ENCODE measurements around the gene OST4. TPM values are rescaled to one million over a fixed set of nuclear protein-coding genes. Genes with fewer than 3 reads are reported as not detected.

Gene OST4
- total RNA-seq, 1 donor from 2014 or later, result 215 TPM

GRCh38 chr2:27071990-27072830, 756 bp upstream of the OST4 start:
- Mint-ChIP-seq H3K27me3 (ENCODE audit: unreplicated experiment) (peaks cover 8% of the 10 kb centered on the region), H3K4me3 (ENCODE audit: unreplicated experiment) (peak overlapping the region; percentile 89), H3K4me1 (ENCODE audit: low read depth, unreplicated experiment) (peaks cover 31% of the 10 kb centered on the region), H3K27ac (ENCODE audit: unreplicated experiment) (peak overlapping the region; percentile 76), H3K36me3 (ENCODE audit: unreplicated experiment) (peaks cover 5% of the 10 kb centered on the region), H3K9me3 (ENCODE audit: unreplicated experiment) (peaks cover 12% of the 10 kb centered on the region)
- peak; percentile 62 for DNase-seq
- no peak for TF ChIP-seq CTCF (IDR thresholded peaks at IDR 0.05; ENCODE audit: partially characterized antibody, unreplicated experiment)

- Mint-ChIP-seq H3K36me3 (ENCODE audit: unreplicated experiment) (no peaks in the 10 kb centered on the region), H3K27me3 (ENCODE audit: unreplicated experiment) (peaks cover 8% of the 10 kb centered on the region), H3K4me3 (ENCODE audit: unreplicated experiment) (peak overlapping the region; percentile 97), H3K9me3 (ENCODE audit: unreplicated experiment) (peaks cover 14% of the 10 kb centered on the region), H3K27ac (ENCODE audit: unreplicated experiment) (peak overlapping the region; percentile 89), H3K4me1 (ENCODE audit: low read depth, unreplicated experiment) (peaks cover 22% of the 10 kb centered on the region)
- DNase-seq, result no peak
- no peak for TF ChIP-seq CTCF (IDR thresholded peaks at IDR 0.05; ENCODE audit: partially characterized antibody, unreplicated experiment)
Measured at GRCh38 chr2:27070653-27071276, 689 bp downstream of the OST4 start.

- Mint-ChIP-seq H3K4me1 (ENCODE audit: low read depth, unreplicated experiment) (peaks cover 26% of the 10 kb centered on the region), H3K4me3 (ENCODE audit: unreplicated experiment) (peak overlapping the region; percentile 97), H3K36me3 (ENCODE audit: unreplicated experiment) (no peaks in the 10 kb centered on the region), H3K9me3 (ENCODE audit: unreplicated experiment) (peaks cover 13% of the 10 kb centered on the region), H3K27me3 (ENCODE audit: unreplicated experiment) (peaks cover 7% of the 10 kb centered on the region), H3K27ac (ENCODE audit: unreplicated experiment) (no peak overlapping the region)
- no peak for DNase-seq
- no peak for TF ChIP-seq CTCF (IDR thresholded peaks at IDR 0.05; ENCODE audit: partially characterized antibody, unreplicated experiment)
Measured at GRCh38 chr2:27069961-27070618, 1.4 kb downstream of the OST4 start.

- no peak for TF ChIP-seq CTCF (IDR thresholded peaks at IDR 0.05; ENCODE audit: partially characterized antibody, unreplicated experiment)
- Mint-ChIP-seq H3K36me3 (ENCODE audit: unreplicated experiment) (no peaks in the 10 kb centered on the region), H3K9me3 (ENCODE audit: unreplicated experiment) (peaks cover 12% of the 10 kb centered on the region), H3K27ac (ENCODE audit: unreplicated experiment) (no peak overlapping the region), H3K27me3 (ENCODE audit: unreplicated experiment) (peaks cover 4% of the 10 kb centered on the region), H3K4me1 (ENCODE audit: low read depth, unreplicated experiment) (peaks cover 25% of the 10 kb centered on the region), H3K4me3 (ENCODE audit: unreplicated experiment) (peak overlapping the region; percentile 50)
- DNase-seq, result no peak
Measured at GRCh38 chr2:27069436-27069835, 2.0 kb downstream of the OST4 start.
